Measurements from ENCODE around the gene LETMD1. TPM values are rescaled to one million over a fixed set of nuclear protein-coding genes. Genes with fewer than 3 reads are reported as not detected.

LETMD1 gene
- total and polyA plus RNA-seq, 8 donors = 33.6 to 527 (median 79.7) TPM

DNA sequence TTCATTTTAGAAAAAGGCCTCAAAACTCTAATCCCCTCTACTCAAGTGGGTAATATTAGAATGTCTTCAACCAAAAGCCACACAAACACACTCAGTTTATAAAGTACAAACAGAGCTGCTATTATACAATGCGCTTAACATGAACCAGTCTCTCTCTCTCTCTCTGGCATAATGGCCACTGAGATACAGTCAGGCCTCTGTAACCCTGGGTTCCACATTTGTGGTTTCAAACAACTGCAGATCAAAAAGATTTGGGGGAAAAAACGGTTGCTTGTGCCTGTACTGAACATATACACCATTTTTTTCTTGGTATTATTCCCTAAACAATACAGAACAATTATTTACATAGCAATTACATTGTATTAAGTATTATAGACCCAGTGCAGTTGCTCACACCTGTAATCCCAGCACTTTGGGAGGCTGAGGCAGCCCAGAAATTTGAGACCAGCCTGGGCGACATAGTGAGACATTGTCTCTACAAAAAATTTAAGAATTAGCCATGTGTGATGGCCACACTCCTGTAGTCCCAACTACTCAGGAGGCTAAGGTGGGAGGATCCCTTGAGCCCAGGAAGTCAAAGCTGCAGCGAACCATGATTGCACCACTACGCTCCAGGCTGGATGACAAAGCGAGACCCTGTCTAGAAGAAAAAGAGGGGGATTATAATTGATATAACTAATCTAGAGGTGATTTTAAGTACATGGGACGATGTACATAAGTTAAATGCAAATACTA, 27.5 kb upstream of the LETMD1 start:
- TF ChIP-seq POLR2AphosphoS5 (IDR thresholded peaks at IDR 0.05) (no peak), EP300 (IDR thresholded peaks at IDR 0.05) (no peak), CTCF (IDR thresholded peaks at IDR 0.05) (no peak), POLR2A (IDR thresholded peaks at IDR 0.05) (no peak)
- intact Hi-C loops (cut with DNase I; ENCODE audit: low total_unique reads) = no loop called here
- H3K4me1 ChIP-seq = peaks cover 6 to 64% (median 36%) of the 10 kb centered on the region in 4 donors
- H3K4me3 ChIP-seq = no peak overlapping the region
- H3K36me3 ChIP-seq = no peaks in the 10 kb centered on the region
- H3K9me3 ChIP-seq = no peaks in the 10 kb centered on the region
- H3K27ac ChIP-seq = peak overlapping the region in 2 of 5 donors; percentile 24 to 94
- DNase-seq = peak in 1 of 2 donors; percentile 37
- no peaks in the 10 kb centered on the region for H3K27me3 ChIP-seq
- 78 to 86% (median 83%) methylated on average over 7 of the region's 7 CpGs for WGBS, 5 donors

DNA sequence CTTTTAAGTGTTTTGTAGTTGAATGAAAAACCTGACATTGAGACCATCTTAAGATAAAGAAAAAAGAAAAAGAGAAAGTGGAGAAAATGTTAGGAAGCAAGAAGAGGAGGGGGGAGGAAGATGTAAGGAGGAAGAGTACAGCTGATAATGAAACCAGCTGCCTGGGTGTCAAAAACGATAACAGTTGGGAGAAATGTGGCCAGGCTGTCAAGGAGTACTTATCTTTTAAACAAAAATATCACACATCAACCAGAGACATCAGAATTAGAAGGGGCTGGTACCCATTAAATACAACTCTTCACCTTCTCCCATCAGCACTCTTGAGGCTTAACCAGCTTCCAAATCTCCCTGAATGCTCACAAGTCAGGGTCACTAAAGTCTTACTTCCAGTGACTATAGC, 26.4 kb upstream of the LETMD1 start:
- H3K27ac ChIP-seq = peak overlapping the region in 1 of 5 donors; percentile 94
- peaks cover 6 to 70% (median 34%) of the 10 kb centered on the region in 4 donors for H3K4me1 ChIP-seq
- no peak for DNase-seq
- no peak overlapping the region for H3K4me3 ChIP-seq
- no peaks in the 10 kb centered on the region for H3K9me3 ChIP-seq
- no peaks in the 10 kb centered on the region for H3K36me3 ChIP-seq
- H3K27me3 ChIP-seq = no peaks in the 10 kb centered on the region
- intact Hi-C loops (cut with DNase I; ENCODE audit: low total_unique reads) = no loop called here
- WGBS, 5 donors = 33 to 52% (median 42%) methylated on average over 1 of the region's 1 CpG
- TF ChIP-seq POLR2A (IDR thresholded peaks at IDR 0.05) (no peak), CTCF (IDR thresholded peaks at IDR 0.05) (no peak)

GRCh38 chr12:51023625-51024382, 24.3 kb upstream of the LETMD1 start:
- Histone ChIP-seq H3K9me3 (no peaks in the 10 kb centered on the region), H3K27ac (peak overlapping the region; percentile 65 to 98 (median 94)), H3K4me1 (peaks cover 6 to 72% (median 28%) of the 10 kb centered on the region in 4 donors), H3K27me3 (no peaks in the 10 kb centered on the region), H3K4me3 (peak overlapping the region; percentile 72 to 87 (median 84)), H3K36me3 (no peaks in the 10 kb centered on the region)
- DNase-seq = peak in 1 of 2 donors; percentile 35
- WGBS, 5 donors = 36 to 50% (median 37%) methylated on average over 4 of the region's 4 CpGs
- intact Hi-C loops (cut with DNase I; ENCODE audit: low total_unique reads) = no loop called here
- TF ChIP-seq CTCF (IDR thresholded peaks at IDR 0.05) (no peak), POLR2A (IDR thresholded peaks at IDR 0.05) (no peak), POLR2AphosphoS5 (IDR thresholded peaks at IDR 0.05) (no peak), EP300 (IDR thresholded peaks at IDR 0.05) (no peak)

- H3K4me3 ChIP-seq = peak overlapping the region; percentile 72 to 87 (median 84)
- H3K9me3 ChIP-seq = no peaks in the 10 kb centered on the region
- intact Hi-C loops (cut with DNase I; ENCODE audit: low total_unique reads) = no loop called here
- H3K27me3 ChIP-seq = no peaks in the 10 kb centered on the region
- WGBS, 5 donors = 3 to 9% (median 5%) methylated on average over 7 to 9 of the region's 9 CpGs
- peak overlapping the region; percentile 94 to 99 (median 96) for H3K27ac ChIP-seq
- TF ChIP-seq EP300 (IDR thresholded peaks at IDR 0.05) (no peak), POLR2AphosphoS5 (IDR thresholded peaks at IDR 0.05) (no peak), POLR2A (IDR thresholded peaks at IDR 0.05) (no peak), CTCF (IDR thresholded peaks at IDR 0.05) (no peak)
- H3K4me1 ChIP-seq = peaks cover 6 to 65% (median 28%) of the 10 kb centered on the region in 4 donors
- no peak for DNase-seq
- H3K36me3 ChIP-seq = no peaks in the 10 kb centered on the region
These were observed 22.7 kb upstream of the LETMD1 start for GRCh38 chr12:51025338-51025835.

Measured in stomach (tissue), 9 donors.